Fibroblast of mammary gland (primary cell): Measurements from ENCODE around the gene PGP.
A peak's percentile ranks its signal among the peaks of the same experiment; 100 is the strongest.

Source experiments
- DNase-seq: peaks from one replicate; pipeline ENCODE4 v3.0.0-alpha.2; 2010; ENCODE audit warnings: low read depth
- H3K4me3 ChIP-seq: 2 replicates; pipeline ENCODE4 v1.5.1; 2011; ENCODE audit warnings: low read depth, mild to moderate bottlenecking, low read length, moderate library complexity; ENCODE audit not compliant: control insufficient read depth
- CTCF ChIP-seq: conservative IDR thresholded peaks from 2 replicates; pipeline ENCODE4 v1.5.1; 2011; ENCODE audit warnings: low read depth, low read length, inconsistent platforms; ENCODE audit not compliant: control insufficient read depth, insufficient read depth

Gene PGP

GRCh38 chr16:2236337-2237101 is 21.9 kb upstream of the PGP start, which contains the start of gene DNASE1L2:
Gene DNASE1L2, plus strand, starts transcription at chr16:2236444. Its CDS starts 373 bp downstream, at chr16:2236817.
- peak within 1 kb of the TSS; percentile 12 for H3K4me3 ChIP-seq
- no peak for TF ChIP-seq CTCF
- DNase-seq = no peak

- no peak for TF ChIP-seq CTCF
- no peak overlapping the region for H3K4me3 ChIP-seq
- DNase-seq = no peak
These were observed 21.2 kb upstream of the PGP start for GRCh38 chr16:2235695-2236336.

GRCh38 chr16:2235234-2235651 is 20.6 kb upstream of the PGP start:
- no peak overlapping the region for H3K4me3 ChIP-seq
- DNase-seq = no peak
- no peak for TF ChIP-seq CTCF

GRCh38 chr16:2234813-2235170 is 20.2 kb upstream of the PGP start:
- no peak for DNase-seq
- no peak overlapping the region for H3K4me3 ChIP-seq
- TF ChIP-seq CTCF = no peak

GRCh38 chr16:2233872-2234812 is 19.5 kb upstream of the PGP start:
- no peak for TF ChIP-seq CTCF
- no peak overlapping the region for H3K4me3 ChIP-seq
- DNase-seq = no peak

GRCh38 chr16:2233046-2233775 is 18.6 kb upstream of the PGP start:
- H3K4me3 ChIP-seq = no peak overlapping the region
- DNase-seq = no peak
- no peak for TF ChIP-seq CTCF
